Caco-2 (cell line): ENCODE measurements around the gene ATG16L2. TPM values are rescaled to one million over a fixed set of nuclear protein-coding genes. Genes with fewer than 3 reads are reported as not detected.
A peak's percentile ranks its signal among the peaks of the same experiment; 100 is the strongest.

Source experiments
- BruUV-seq: library from RNA; stranded (reverse); fragments of 400-500 nt; replicated peaks from 2 replicates; lab custom pipeline; 2021; lab: Mats Ljungman, UMichigan
- CTCF ChIA-PET: fragments of 300-600 bp; sonication (Branson Sonifier 250); formaldehyde crosslinking; loops from one replicate; lab custom pipeline; 2022; ENCODE audit warnings: antibody characterized with exemption; lab: Charles Lee
- POLR2A ChIA-PET: fragments of 300-600 bp; sonication (Branson Sonifier 250); formaldehyde crosslinking; loops from one replicate; lab custom pipeline; 2022; ENCODE audit warnings: antibody characterized with exemption; lab: Charles Lee
- DNase-seq, 2 experiments: peaks; one replicate each; pipeline versions ENCODE4 v3.0.0 to v3.0.0-alpha.2; 2020 to 2022
- H3K27me3 ChIP-seq: replicated peaks from 2 replicates; pipeline ENCODE4 v1.6.0; 2011; ENCODE audit warnings: low read length; ENCODE audit not compliant: control insufficient read depth, insufficient read depth
- H3K36me3 ChIP-seq: 2 replicates; pipeline ENCODE4 v1.5.1; 2011; ENCODE audit warnings: low read length; ENCODE audit not compliant: control insufficient read depth, insufficient read depth
- H3K4me1 ChIP-seq: fragments of 250-450 bp; sonication (Bioruptor Pico); 2 replicates; pipeline ENCODE4 v1.5.1; 2020; ENCODE audit warnings: mild to moderate bottlenecking
- H3K4me3 ChIP-seq: 2 replicates; pipeline ENCODE4 v1.5.1; 2011; ENCODE audit warnings: low read depth, mild to moderate bottlenecking, control low read depth, low read length
- H3K9me3 ChIP-seq: fragments of 250-450 bp; sonication (Bioruptor Pico); 2 replicates; pipeline ENCODE4 v1.5.1; 2020; ENCODE audit warnings: mild to moderate bottlenecking, moderate library complexity
- H3K27ac Mint-ChIP-seq: one replicate; pipeline ENCODE4 v1.8.0; 2022; ENCODE audit warnings: mixed read lengths; ENCODE audit not compliant: unreplicated experiment
- H3K27me3 Mint-ChIP-seq: one replicate; pipeline ENCODE4 v1.8.0; 2022; ENCODE audit warnings: mixed read lengths; ENCODE audit not compliant: insufficient read depth, unreplicated experiment
- H3K36me3 Mint-ChIP-seq: one replicate; pipeline ENCODE4 v1.8.0; 2022; ENCODE audit warnings: mild to moderate bottlenecking, mixed read lengths; ENCODE audit not compliant: insufficient read depth, unreplicated experiment
- H3K4me1 Mint-ChIP-seq: one replicate; pipeline ENCODE4 v1.8.0; 2022; ENCODE audit warnings: low read depth, mixed read lengths; ENCODE audit not compliant: unreplicated experiment
- H3K4me3 Mint-ChIP-seq: one replicate; pipeline ENCODE4 v1.8.0; 2022; ENCODE audit warnings: mild to moderate bottlenecking, moderate library complexity, mixed read lengths; ENCODE audit not compliant: unreplicated experiment
- H3K9me3 Mint-ChIP-seq: one replicate; pipeline ENCODE4 v1.8.0; 2022; ENCODE audit warnings: mixed read lengths; ENCODE audit not compliant: unreplicated experiment
- intact Hi-C: fragments of 100-400 bp; cut with micrococcal nuclease; formaldehyde crosslinking; loops from one replicate; pipeline ENCODE4 v1.10.0; 2022; ENCODE audit not compliant: unreplicated experiment
- total RNA-seq: library from RNA; stranded (reverse); gene quantifications from 2 replicates; pipeline ENCODE4 v1.2.3, GENCODE V29; 2022
- TF ChIP-seq, protein P1 (sequence below), 2 experiments: fragments of 200-600 bp in 1 of 2; IDR thresholded peaks; 1 replicate in 1 of 2; 2 replicates in 1 of 2; pipeline versions ENCODE4 v1.5.1 to v1.8.0; 2011 to 2022; ENCODE audit warnings: antibody characterized with exemption in 1 of 2, control low read depth in 1 of 2, inconsistent platforms in 1 of 2, low read depth in 1 of 2, low read length in 1 of 2, mild to moderate bottlenecking in 1 of 2, moderate library complexity in 1 of 2; ENCODE audit not compliant: insufficient read depth in 1 of 2, severe bottlenecking in 1 of 2, unreplicated experiment in 1 of 2

The ATG16L2 gene
- total RNA-seq, 1 experiment from 2014 or later = 19.3 TPM

DNA sequence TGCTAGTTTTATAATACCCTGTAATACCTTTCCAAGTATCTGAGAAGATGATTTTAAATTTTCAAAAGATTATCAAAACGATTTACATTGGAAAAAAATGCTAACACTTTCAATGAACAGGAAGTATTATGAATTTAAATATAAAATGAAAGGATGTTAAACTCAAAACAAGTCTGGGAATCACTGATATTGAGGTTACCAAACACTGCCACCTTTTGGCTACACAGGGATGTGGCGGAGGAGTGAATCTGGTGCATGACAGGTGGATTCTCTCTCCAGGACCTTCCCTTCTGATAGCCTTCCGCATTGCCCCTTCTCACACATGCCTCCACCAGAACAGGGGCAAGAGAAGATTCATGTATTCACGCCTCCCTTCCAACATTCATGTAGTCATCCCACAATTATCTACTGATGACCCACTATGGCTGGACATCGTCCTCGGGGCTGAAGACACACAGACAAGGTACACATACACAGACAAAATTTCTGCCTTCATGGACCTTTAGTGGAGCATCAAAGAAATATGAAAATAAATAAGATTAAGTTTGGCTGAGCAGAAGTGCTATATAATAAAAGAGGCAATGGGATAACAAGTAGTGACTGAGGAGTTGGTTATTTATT is 34.7 kb downstream of the ATG16L2 start:
- peak in 1 of 2 experiments; percentile 72 for DNase-seq
- intact Hi-C loops = loop anchor here (1.0 kb wide), 1 partner anchor 18 kb away; no protein-coding TSS in a partner anchor
- Histone ChIP-seq H3K27me3 (no peaks in the 10 kb centered on the region), H3K9me3 (no peaks in the 10 kb centered on the region), H3K4me1 (no peaks in the 10 kb centered on the region), H3K4me3 (no peak overlapping the region), H3K36me3 (no peaks in the 10 kb centered on the region)
- Mint-ChIP-seq H3K27ac (no peak overlapping the region), H3K9me3 (no peaks in the 10 kb centered on the region), H3K4me1 (no peaks in the 10 kb centered on the region), H3K4me3 (no peak overlapping the region), H3K36me3 (no peaks in the 10 kb centered on the region), H3K27me3 (no peaks in the 10 kb centered on the region)
- TF ChIP-seq, protein P1, sequence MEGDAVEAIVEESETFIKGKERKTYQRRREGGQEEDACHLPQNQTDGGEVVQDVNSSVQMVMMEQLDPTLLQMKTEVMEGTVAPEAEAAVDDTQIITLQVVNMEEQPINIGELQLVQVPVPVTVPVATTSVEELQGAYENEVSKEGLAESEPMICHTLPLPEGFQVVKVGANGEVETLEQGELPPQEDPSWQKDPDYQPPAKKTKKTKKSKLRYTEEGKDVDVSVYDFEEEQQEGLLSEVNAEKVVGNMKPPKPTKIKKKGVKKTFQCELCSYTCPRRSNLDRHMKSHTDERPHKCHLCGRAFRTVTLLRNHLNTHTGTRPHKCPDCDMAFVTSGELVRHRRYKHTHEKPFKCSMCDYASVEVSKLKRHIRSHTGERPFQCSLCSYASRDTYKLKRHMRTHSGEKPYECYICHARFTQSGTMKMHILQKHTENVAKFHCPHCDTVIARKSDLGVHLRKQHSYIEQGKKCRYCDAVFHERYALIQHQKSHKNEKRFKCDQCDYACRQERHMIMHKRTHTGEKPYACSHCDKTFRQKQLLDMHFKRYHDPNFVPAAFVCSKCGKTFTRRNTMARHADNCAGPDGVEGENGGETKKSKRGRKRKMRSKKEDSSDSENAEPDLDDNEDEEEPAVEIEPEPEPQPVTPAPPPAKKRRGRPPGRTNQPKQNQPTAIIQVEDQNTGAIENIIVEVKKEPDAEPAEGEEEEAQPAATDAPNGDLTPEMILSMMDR (IDR thresholded peaks at IDR 0.05; ENCODE audit: insufficient read depth in 1 of 2, low read depth in 1 of 2, low read length in 1 of 2, severe bottlenecking in 1 of 2, unreplicated experiment in 1 of 2) = peak; percentile 90 to 93
- CTCF ChIA-PET = interaction anchor here (0.7 to 1.1 kb wide), 5 partner anchors 18 to 388 kb away, joined by 3 to 9 read pairs (median 4); partner anchors contain the start of gene FCHSD2
- POLR2A ChIA-PET = no interaction called here
- BruUV-seq = no TSS peak

DNA sequence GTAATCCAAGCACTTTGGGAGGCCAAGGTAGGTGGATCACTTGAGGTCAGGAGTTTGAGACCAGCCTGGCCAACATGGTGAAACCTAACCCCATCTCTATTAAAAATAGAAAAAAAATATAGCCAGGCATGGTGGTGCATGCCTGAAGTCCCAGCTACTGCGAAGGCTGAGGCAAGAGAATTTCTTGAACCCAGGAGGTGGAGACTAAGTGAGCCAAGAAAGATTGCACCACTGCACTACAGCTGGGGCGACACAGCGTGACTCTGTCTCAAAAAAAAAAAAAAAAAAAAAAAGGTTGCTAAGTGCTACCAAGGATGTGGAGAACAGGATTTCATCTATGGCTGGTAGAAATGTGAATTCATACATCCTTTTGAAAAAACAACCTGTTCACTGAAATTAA is 36.6 kb downstream of the ATG16L2 start:
- no peak overlapping the region for H3K27ac Mint-ChIP-seq
- Histone ChIP-seq H3K4me3 (no peak overlapping the region), H3K27me3 (no peaks in the 10 kb centered on the region), H3K36me3 (no peaks in the 10 kb centered on the region), H3K9me3 (no peaks in the 10 kb centered on the region), H3K4me1 (no peaks in the 10 kb centered on the region)
- DNase-seq = no peak
- H3K36me3 Mint-ChIP-seq = no peaks in the 10 kb centered on the region
- H3K4me3 Mint-ChIP-seq = no peak overlapping the region
- ChIA-PET POLR2A (no interaction called here), CTCF (no interaction called here)
- H3K4me1 Mint-ChIP-seq = no peaks in the 10 kb centered on the region
- no TSS peak for BruUV-seq
- intact Hi-C loops = no loop called here
- TF ChIP-seq, protein P1 (IDR thresholded peaks at IDR 0.05; ENCODE audit: insufficient read depth in 1 of 2, low read depth in 1 of 2, low read length in 1 of 2, severe bottlenecking in 1 of 2, unreplicated experiment in 1 of 2) = no peak
- H3K9me3 Mint-ChIP-seq = no peaks in the 10 kb centered on the region
- no peaks in the 10 kb centered on the region for H3K27me3 Mint-ChIP-seq

DNA sequence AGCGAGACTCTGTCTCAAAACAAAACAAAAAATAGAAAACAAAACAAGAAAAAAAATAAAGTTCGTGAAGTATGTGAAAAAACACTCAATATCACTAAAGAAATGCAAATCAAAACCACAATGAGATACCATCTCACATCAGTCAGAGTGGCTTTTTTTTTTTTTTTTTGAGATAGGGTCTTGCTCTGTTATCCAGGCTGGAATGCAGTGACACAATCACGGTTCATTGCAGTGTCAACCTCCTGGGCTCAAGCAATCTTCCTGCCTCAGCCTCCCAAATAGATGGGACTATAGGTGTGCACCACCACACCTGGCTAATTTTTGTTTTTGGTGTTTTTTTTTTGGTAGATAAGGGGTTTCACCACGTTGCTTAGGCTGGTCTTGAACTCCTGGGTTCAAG is 37.5 kb downstream of the ATG16L2 start:
- POLR2A ChIA-PET = no interaction called here
- H3K9me3 Mint-ChIP-seq = no peaks in the 10 kb centered on the region

More for the DNA sequence above, 37.5 kb downstream of the ATG16L2 start:
- no peaks in the 10 kb centered on the region for H3K4me1 Mint-ChIP-seq
- H3K27me3 ChIP-seq = no peaks in the 10 kb centered on the region
- H3K36me3 Mint-ChIP-seq = no peaks in the 10 kb centered on the region
- intact Hi-C loops = no loop called here
- CTCF ChIA-PET = no interaction called here
- H3K4me3 Mint-ChIP-seq = no peak overlapping the region
- no peak overlapping the region for H3K27ac Mint-ChIP-seq
- no peaks in the 10 kb centered on the region for H3K9me3 ChIP-seq
- DNase-seq = no peak
- TF ChIP-seq, protein P1 (IDR thresholded peaks at IDR 0.05; ENCODE audit: insufficient read depth in 1 of 2, low read depth in 1 of 2, low read length in 1 of 2, severe bottlenecking in 1 of 2, unreplicated experiment in 1 of 2) = no peak
- H3K36me3 ChIP-seq = no peaks in the 10 kb centered on the region
- H3K4me3 ChIP-seq = no peak overlapping the region
- H3K27me3 Mint-ChIP-seq = no peaks in the 10 kb centered on the region
- no TSS peak for BruUV-seq
- H3K4me1 ChIP-seq = no peaks in the 10 kb centered on the region
